GM18951 (cell line): ENCODE results near the gene FEZ2.

Source experiments
- POLR2A ChIP-seq: IDR thresholded peaks from 4 replicates; pipeline ENCODE4 v1.6.1; 2011; ENCODE audit warnings: mild to moderate bottlenecking; ENCODE audit not compliant: insufficient read length, insufficient read depth; ENCODE audit errors: extremely low read depth
- in situ Hi-C: fragments of 300-500 bp; cut with MboI; formaldehyde crosslinking; loops from one replicate; pipeline ENCODE4 v1.12.0; 2022; ENCODE audit warnings: low sequenced_read_pairs, mixed read lengths, inconsistent platforms; ENCODE audit not compliant: unreplicated experiment

FEZ2 gene

GRCh38 chr2:36564377-36564930 lies 33.5 kb downstream of the FEZ2 start:
- no peak for TF ChIP-seq POLR2A
- in situ Hi-C loops, result no loop called here

DNA sequence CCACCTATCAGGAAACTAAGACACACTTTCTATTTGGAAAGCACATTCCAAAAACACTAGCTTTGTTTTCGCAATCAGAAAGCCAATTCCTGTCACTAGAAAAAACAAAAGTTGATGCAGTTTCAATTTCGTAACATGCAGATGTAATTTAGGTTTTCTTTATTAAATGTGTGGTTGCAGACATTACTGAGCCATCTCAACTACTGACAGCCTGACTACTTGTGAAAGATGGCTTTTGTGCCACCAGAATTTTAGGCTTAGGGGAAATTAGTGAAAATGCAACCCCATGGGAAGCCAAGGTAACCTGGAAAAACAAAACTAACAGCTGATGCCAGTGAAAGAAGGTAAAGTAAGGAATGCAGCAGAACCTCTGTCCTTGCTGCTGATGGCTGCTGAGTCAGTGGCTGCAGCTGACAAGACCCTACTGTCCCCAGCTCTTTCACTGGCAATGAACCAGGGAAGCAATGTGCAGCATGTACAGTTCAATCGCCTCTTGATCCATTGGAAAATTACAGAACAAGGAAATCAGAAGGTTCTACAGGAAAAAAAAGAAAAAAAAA lies 34.9 kb downstream of the FEZ2 start:
- TF ChIP-seq POLR2A, result no peak
- in situ Hi-C loops, result no loop called here

DNA sequence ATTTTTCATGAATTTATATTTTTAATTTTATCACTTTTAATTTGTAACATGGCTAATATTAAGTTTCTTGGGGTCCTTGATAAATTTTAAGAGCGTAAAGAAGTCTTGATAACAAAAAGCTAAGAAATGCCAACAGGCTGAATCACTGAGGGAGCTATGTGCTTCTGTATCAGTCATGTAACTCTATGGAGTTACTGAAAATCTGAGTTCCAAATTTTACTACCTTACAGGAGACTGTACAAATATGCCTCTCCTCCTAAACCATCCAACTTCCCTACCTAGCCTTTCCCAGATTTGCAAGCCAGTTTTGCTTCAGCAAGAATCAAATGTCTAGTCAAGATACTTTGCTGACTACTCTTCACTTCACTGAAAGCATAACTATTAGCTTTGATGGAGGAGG lies 35.7 kb downstream of the FEZ2 start:
- TF ChIP-seq POLR2A, result no peak
- in situ Hi-C loops, result no loop called here

GRCh38 chr2:36561237-36561944 lies 36.6 kb downstream of the FEZ2 start:
- TF ChIP-seq POLR2A, result no peak
- in situ Hi-C loops, result no loop called here

DNA sequence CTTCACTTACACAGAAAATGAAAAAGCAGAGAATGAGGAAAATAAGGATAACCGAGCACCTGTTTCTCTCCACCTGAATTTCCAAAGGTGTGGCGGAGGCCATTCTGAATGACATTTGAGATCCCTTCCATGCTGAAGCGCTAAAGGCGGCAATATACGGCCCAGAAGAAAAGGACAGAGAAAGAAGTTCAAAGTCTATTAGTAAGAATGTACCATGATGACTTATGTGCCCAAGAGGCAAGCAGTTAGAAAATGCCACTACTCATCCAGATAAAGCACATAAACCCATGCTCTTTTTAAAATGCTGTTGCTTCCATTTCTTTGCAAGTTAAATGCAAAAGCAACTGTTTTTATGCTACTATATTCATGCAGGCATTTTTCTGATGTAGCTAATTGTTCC lies 37.2 kb downstream of the FEZ2 start:
- in situ Hi-C loops, result no loop called here

DNA sequence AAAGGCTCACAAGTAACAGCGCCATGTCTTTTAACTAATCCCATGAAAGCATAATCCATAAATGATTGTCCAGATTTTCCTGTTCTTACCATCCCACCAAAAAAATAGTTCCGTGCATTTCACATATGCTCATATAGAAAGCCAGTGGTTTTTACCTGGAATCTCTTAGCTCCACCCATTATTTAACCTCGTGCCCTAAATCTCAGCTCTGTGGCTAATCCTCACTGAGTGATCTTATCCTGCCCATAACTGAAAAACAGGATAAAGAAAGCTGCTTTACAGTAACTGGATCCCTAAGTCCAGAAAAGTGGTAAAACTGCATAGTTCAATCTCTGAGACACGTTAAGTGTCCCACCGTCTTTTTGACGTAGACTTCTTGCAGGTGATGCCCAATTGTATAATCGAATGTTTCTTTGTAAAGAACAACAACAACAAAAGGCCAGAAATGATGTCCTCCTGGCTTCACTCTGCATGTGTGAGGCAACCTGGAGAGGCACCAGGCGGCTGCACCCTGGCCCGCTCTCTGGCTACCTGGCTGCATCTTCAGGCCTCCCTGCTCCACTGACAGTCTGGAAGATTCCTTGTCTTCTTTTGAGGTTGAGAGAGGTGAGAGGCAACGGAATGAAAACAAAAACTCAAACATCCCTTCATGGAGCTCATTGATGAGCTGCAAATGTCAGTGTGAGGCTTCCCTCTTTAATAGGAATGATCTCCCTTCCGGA lies 38.6 kb downstream of the FEZ2 start:
- TF ChIP-seq POLR2A, result no peak
- in situ Hi-C loops, result no loop called here

More for the DNA sequence above, 37.2 kb downstream of the FEZ2 start:
- TF ChIP-seq POLR2A, result no peak

- in situ Hi-C loops, result no loop called here
- TF ChIP-seq POLR2A, result no peak
Observed at GRCh38 chr2:36556842-36557241, 41.1 kb downstream of the FEZ2 start.

DNA sequence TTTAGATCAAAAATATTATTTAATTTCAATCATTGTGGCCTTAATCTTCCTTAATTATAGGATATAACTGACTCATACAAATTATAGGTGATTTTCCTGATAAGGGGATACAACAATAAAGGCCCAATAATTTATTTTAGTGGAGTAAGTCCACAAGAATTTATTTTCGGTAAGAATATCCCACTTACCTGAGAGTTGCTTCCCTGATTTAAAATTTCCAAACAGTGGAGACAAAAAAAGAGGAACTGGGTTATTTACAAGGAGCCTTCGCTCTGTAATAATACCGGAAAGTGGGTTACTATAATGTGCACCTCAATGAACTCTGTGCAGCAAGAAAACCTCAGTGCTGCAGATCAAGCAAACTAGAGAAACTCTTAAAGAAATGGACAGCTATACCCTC lies 42.2 kb downstream of the FEZ2 start:
- no peak for TF ChIP-seq POLR2A

DNA sequence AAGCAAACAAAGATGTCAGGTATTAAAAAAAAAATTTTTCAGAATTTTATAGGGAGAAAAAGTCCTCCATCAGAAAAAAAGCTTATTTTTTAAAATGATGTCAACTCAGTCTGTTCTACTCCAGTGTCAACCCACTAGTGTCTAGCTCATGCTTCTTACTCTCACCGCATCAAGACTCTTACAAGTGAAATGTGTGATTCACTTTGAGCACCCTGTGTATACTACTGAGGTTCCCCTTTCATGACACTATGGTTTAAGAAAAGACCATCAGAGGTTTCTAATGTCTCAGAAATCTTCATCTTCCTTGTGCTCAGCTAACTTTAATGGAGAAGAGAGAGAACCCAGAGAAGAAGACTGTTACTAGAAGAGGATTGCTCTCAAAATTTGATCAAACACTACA lies 43.4 kb downstream of the FEZ2 start:
- no peak for TF ChIP-seq POLR2A
- in situ Hi-C loops, result no loop called here

More for the DNA sequence above, 42.2 kb downstream of the FEZ2 start:
- in situ Hi-C loops, result no loop called here

DNA sequence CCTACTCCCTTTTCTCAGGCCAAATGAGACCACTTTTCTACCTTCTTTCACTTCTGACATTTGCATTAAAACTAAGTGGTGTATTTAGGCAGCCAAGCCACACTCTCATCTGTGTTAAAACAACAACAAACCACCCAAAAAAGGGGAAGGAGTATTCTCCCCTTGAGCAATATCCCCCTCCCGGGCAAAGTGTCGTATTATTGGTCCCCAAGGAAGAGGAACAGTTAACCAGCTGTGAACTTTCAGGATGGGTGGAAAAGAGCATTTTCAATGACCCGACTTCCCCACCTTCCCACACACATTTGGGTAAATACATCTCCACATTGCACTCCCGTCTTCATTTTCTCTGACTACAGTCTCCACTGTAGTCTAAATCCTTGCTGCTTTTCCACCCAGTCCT lies 44.3 kb downstream of the FEZ2 start:
- no peak for TF ChIP-seq POLR2A
- in situ Hi-C loops, result no loop called here

DNA sequence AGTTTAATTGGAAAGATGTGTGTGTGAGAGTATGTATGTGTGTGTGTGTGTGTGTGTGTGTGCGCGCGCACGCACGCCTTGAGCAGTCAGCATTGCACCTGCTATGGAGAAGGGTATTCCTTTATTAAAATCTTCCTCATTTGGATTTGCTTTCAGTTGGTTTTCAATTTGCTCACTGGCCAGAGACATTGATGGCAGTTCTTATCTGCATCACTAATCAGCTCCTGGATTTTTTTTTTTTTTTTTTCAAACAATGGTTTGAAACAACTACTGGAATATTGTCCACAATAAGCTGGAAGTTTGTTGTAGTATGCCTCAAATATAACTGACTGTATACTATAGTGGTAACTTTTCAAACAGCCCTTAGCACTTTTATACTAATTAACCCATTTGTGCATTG lies 48.0 kb downstream of the FEZ2 start:
- TF ChIP-seq POLR2A, result no peak
- in situ Hi-C loops, result no loop called here

- in situ Hi-C loops, result no loop called here
- no peak for TF ChIP-seq POLR2A
Observed at GRCh38 chr2:36549165-36549574, 48.8 kb downstream of the FEZ2 start.

GRCh38 chr2:36547906-36548305 lies 50.1 kb downstream of the FEZ2 start:
- no peak for TF ChIP-seq POLR2A
- in situ Hi-C loops, result no loop called here

DNA sequence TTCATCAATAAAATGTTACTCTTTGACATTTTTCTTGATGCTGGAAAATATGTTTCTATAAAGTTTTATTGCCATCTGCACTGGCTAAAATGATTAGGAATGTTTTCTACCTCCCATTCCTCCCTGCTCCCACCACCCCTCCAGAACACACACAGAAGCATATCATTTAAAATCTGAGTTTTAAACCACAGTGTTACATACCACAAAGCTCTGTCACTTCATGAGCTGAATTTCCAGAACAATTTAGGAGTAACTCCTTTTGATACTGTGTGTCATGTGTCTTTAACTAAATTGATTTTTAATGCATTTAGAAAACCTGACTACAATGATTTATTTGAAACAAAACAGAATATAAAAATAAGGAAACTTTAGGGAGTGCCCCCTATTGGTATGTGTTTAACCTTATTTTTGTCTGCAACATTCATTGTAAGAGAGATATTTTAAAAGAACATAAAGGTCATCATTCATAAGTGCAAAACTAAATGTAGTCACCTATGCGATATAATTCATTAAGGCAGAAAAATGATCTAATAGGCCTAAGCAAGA lies 52.0 kb downstream of the FEZ2 start:
- in situ Hi-C loops, result no loop called here
- no peak for TF ChIP-seq POLR2A
